ENCODE measurements around the gene MGAT5.

The MGAT5 gene

DNA sequence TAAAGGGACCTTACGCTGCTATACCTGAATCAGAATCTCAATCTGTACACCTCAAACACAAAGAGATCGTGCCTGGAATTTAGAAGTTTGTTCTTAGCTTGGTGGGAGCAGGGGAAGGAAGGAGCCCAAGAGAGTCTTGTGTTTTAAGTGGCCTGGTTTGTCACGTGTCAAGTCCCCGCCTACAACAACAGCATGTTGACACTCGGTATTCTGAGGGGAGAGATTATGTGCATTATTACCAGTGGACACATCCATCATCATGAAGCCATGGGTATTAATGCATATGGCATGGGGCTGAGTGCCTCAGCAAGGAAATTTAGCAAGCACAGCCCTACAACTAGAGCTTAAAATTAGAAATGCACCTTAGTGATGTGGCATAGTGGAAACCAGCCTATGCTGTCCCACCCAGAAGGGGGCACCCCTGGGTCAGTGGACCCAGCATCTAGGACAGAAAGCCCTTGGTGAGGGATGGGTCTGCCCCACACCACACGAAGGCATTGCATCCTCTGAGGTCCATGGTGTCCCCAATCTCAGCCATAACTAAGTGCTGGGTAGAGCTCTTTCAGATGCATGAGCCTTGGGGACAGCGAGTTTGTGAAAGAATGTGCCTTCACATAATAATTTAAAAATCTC lies 138.7 kb downstream of the MGAT5 start:
- no peak for DNase-seq (ENCODE audit: low read depth in 2 of 2, low spot score in 1 of 2)

DNA sequence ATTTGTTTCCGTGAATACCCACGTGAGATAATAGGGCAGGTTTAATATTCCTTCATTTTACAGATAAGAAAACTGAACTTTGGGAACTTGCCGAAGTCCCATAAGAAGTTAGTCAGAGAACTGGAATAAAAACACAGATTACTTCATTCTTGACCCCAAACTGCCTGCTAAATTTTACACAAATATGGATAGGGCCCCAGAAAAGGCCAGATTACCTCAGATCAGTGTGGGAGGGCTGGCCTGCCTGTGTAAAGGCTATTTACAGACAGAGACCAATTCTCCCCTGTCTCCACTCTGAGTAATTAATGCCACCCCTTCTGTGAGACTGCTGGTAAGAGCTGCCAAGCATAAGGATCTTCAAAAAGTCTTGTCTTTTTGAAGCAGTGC lies 139.2 kb downstream of the MGAT5 start:
- DNase-seq (ENCODE audit: low read depth in 2 of 2, low spot score in 1 of 2): no peak

DNA sequence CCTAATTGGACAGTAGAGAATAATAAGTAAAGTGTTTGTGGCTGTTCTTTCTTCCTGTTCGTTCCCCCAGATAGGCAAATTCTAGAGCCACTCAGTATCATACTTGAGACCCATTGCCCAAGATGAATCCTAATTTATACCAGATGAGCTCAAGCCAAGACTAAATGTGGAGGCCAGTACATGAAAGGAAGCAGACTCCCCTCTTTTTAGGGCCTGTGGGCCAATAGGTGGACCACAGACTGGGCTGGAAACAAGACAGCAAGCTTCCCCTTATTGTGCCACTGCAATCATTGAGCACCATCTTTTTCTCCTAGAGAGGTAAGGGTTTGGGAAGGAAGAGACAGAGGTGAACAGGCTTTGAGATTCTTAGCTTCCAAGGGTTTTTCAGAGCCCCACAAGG lies 141.9 kb downstream of the MGAT5 start:
- no peak for DNase-seq (ENCODE audit: low read depth in 2 of 2, low spot score in 1 of 2)

DNA sequence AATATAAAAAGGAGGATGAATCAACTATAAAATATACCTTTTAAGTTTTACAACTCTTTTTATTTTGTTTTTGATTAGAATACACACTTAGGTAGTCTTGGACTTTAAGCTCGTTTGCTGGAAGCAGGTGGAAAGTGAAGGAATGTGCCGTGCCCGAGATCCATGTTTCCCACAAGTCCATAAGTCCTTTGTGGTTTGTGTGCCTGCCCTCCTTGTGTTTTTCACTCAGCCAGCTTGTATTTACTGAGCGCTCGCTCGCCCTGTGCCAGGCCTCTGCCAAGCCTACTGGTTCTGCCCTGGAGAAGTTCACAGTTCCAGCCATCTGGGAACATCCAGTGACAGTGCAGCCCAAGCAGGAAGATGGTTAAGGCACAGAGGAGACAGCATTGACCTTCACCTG lies 142.6 kb downstream of the MGAT5 start:
- DNase-seq (ENCODE audit: low read depth in 2 of 2, low spot score in 1 of 2): no peak

DNA sequence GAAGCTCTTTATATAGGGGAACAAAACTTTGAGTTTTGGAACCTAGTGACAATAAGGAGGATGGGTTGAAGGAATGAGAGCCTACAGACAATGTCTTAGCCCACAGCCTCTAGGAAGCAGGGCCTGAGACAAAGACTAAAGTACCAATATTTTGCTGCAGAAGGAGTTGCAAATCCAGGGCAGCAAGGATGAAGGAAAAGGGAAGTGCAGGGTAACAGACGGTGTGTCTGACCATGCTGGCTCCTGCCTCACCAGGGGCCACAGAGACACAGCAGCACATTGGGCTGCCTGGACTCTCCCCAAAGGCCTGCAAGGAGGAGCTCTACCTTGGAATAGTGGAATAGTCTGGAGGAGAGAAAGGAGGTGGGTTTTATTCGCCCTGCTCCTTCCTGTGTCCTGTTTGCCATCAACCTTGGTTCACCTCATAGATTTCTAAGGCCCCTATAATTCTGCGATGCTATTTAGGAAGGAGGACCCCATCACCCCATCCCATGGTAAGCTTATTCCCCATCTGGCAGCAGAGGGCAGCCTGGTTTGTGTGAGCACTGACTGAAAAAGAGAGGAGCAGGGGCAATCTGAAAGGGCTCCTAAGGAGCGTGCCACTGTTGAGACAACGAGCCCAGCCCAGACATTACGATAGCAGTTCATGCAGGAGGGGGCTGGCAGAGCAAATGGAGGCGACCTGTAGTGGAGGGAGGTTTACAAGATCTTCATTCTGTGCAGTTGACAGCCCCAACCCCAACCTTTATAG lies 143.4 kb downstream of the MGAT5 start:
- no peak for DNase-seq (ENCODE audit: low read depth in 2 of 2, low spot score in 1 of 2)

DNA sequence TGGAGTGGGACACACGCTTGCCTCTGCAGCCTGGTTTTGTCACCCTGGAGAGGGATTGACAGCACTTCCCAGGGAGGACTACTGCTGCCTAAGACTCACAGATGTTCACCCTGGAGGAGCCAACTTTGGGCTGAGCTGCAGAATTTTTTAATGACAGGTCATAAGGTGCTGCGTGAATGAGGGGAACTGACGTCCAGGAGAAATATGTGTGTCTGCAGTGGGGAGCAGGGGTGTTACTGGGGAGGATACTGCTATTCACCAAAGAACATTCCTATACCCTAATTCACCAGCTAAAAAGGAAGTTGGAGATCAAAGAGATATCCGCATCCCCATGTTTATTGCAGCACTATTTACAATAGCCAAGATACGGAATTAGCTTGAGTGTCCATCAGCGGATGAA lies 144.4 kb downstream of the MGAT5 start:
- no peak for DNase-seq (ENCODE audit: low read depth in 2 of 2, low spot score in 1 of 2)

DNA sequence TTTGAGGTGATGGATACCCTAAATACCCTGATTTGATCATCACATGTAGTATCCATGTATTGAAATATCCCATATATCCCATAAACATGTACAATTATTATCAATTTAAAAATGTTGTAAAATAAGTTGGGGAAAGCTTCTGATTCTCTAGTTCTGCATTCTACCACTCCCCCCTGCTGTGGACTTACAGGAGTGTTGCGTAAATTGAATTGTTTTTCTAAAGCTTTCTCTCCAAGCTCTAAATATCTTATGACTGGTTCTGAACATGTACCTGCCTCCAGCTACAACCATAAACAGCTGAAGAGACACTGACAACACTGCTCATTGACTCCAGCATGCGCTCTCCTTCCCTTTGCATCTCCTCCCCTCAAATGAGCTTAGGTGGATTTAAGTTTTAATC lies 145.2 kb downstream of the MGAT5 start:
- DNase-seq (ENCODE audit: low read depth in 2 of 2, low spot score in 1 of 2): no peak

DNA sequence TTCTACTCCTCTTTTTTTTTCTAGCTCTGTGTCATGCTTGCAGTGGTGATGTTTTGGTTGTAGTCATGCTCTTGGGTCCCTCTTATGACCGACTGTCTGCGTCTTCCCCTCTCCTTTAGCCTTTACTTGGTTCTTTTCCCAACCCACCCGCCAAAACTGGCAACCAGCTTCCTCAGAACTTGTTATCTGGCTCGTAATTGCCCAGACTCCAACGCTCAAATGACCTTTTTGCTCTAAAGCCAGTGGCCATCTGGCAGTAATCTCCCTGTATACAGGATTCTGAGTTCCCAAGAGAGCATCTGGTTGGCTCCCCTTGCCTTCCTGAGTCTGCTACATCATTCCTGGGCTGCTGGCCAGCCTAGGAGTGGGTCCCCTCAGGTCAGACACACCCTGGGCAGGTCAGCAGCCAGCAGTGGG lies 147.2 kb downstream of the MGAT5 start:
- no peak for DNase-seq (ENCODE audit: low read depth in 2 of 2, low spot score in 1 of 2)

DNA sequence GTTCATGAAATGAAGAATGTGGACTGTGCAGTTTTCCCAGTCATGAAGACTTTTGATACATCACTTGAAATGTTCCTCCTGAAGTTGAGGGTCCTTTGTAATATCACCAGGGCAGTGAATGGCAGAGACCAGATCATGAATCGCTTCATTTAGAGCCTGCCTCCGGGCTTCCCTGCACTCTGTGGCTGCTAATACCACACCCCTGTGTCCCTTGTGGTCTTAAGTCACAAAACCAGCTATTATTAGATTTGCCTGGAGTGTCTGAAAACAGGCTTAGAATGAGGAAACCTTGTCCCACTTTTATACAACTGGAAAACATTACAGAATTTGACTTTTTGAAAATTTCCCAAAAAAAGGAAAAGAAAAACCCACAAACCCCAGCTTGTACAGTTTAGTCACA lies 147.9 kb downstream of the MGAT5 start:
- DNase-seq (ENCODE audit: low read depth in 2 of 2, low spot score in 1 of 2): no peak

DNA sequence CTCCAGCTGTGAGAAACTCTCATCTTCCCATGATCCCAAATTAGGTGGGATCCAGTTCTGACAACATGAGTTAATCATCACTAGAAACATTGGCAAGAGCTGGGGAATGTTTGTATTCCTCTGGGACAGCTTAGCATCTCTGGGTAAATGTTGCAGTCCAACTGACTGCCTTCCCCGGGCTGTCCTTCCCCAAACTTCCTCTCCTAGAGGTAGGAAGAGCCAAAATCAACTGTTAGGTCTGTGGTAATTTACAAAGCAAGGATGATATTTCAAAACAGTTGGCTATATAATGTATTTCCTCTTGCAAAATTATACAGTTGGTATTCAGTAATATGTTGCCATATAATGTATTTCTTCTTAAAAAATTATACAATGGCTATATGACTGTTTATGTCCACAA lies 148.5 kb downstream of the MGAT5 start:
- no peak for DNase-seq (ENCODE audit: low read depth in 2 of 2, low spot score in 1 of 2)

DNA sequence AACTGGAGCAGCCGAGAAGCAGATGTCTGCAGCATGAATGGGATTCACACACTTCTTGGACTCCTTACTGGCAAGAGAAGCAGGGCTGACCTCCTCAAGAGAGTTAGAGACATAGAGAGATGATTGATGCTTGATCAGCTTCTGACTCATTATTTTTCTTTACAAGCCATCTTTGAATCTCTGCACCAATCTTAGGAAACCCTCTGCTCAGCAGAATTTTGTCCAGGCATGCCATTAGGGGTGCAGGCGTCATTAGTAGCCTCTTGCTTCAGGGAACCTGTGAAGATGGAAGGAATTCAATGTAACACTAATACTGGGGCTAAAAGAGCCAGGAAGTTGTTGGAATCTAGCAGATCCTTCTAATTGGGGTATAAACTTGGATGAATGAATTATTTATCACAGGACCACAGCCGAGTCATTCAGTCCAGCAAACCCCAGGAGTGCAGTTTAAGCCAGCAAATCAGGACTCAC lies 151.8 kb downstream of the MGAT5 start:
- DNase-seq (ENCODE audit: low read depth in 2 of 2, low spot score in 1 of 2): no peak

DNA sequence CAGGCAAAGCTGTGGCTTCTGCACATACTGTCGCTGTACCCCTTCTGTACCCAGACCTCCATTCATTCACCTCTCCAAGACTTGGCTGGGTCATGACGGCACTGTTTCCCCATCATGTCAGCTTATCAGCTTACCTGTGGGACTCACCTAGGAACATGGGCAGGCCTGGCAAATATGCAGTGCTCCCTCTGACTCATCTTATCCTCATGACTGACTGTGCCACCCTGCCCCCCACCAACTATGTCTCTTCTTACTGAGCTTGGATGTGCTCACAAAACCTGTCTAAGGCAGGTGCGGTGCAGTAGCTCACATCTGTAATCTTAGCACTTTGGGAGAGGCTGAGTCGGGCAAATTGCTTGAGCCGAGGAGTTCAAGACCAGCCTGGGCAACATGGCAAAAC lies 152.4 kb downstream of the MGAT5 start:
- no peak for DNase-seq (ENCODE audit: low read depth in 2 of 2, low spot score in 1 of 2)

DNA sequence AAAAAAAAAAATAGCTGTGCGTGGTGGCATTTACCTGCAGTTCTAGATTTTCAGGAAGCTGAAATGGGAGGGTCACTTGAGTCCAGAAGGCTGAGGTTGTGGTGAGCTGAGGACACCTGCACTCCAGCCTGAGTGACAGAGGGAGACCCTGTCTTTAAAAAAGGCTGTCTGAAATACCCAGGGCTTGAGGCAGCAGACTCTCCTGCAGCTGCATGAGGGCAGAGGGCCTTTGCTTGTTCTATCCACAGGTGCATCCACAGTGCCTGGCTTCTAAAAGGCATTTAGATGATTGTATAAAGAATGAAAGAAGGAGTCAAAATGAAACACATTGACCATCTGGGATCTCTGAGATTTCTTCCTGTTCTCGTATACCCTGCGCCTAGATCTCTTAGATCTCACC lies 152.9 kb downstream of the MGAT5 start:
- no peak for DNase-seq (ENCODE audit: low read depth in 2 of 2, low spot score in 1 of 2)

DNA sequence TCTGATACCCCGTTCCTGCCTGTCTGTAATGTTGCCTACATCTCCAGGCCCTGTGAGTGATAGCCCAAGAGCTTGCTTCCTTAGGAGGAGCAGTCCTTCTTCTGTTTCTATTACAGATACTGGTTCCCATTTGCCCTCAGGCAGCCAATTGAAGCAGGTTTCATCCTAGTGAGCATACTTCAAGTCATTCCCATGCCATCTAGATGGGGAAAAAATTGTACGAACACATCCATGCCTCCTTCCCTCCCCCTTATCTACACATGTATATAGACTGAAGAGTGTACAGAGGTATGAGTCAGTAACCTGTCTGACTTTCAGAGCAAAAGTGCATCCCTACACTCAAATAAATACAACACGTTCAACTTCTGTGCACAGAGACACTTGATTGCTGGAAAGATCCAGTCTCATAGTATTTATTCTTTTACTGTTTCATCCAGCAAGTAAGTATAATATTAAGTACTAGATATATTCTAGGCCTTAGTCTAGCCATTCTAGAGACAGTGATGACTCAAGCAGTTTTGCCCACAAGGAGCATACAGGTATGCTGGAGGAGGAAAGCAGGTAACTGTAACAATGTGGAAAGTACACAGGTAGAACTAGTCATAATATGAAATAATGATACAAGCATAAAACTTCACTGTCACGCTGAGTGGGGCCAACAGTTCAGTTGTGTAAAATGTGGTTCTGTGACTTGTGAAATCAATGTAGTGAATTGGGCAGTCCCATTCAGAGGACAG lies 153.4 kb downstream of the MGAT5 start:
- DNase-seq (ENCODE audit: low read depth in 2 of 2, low spot score in 1 of 2): no peak

DNA sequence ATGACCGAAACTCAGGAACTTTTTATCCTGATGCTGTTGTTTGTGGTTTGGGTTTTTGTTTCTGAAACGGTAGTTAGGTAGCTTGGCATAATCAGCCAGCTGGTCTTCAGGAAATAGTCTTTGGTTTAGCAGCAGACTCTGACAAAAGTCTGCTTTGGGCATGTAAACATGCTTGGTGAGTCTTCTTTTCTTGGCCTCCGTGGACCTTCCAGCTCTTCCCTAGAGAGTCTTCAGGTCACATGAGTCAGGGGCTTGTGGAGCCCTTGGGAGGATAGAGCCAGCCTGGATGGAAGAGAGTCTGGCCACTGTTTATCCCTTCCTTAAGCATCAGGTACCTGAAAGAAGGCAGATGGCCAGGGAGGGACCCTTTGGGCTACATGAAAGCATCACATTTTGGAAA lies 154.5 kb downstream of the MGAT5 start:
- no peak for DNase-seq (ENCODE audit: low read depth in 2 of 2, low spot score in 1 of 2)

DNA sequence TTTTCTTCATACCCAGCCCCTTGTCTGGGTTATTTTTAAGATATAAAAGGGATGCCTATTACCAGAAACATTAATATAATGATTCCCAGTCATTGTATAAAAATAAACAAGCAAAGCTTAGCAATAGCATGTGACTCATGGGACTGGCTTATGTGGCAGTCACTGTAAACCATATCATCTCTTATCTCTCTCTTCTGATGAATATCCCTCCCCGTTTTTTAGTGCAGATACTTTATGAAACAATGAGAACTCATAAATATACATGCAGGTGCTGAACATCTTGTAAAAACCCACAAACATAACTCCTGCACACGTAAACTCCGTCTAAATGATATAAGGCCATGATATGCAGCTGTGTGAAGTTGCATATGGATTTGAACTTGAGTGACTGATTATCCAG lies 154.9 kb downstream of the MGAT5 start:
- no peak for DNase-seq (ENCODE audit: low read depth in 2 of 2, low spot score in 1 of 2)

DNA sequence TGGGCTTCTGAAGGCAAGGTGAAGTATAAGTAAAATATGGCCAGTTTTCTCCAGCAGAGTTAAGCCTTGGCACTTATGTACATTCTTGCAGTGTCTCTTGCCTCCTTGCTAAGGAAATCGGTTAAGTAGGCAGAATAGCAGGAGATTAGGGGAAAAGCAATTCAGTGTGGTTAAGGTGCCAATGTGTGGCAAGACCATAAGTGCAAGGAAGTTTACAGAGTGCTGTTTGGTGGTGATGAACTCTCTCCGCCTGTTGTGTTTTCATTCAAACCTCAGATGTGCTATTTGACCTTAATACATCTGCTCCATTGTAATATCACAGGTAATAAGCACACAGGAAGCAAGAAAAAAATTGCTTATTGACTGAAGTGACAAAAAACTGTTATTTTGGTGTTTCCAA lies 156.1 kb downstream of the MGAT5 start:
- DNase-seq (ENCODE audit: low read depth in 2 of 2, low spot score in 1 of 2): no peak

DNA sequence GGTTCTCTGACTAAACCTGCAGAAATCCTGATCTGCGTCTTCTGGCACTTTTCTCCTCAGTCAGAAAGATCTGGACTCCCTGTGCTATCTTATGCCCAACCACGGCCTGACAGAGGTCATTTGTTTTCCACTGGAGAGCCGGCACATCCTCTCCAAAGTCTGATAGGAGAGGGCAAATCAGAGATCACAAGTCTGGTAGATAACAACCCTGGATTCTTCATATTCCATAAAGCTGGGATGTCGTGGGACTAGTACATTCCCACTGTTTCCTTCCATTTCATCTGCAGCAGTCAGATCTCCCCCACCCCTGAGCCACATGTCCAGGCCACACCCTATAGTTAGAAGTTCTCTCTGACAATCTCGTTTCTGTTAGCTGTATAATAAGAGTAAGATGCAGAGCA lies 157.0 kb downstream of the MGAT5 start:
- DNase-seq (ENCODE audit: low read depth in 2 of 2, low spot score in 1 of 2): no peak

DNA sequence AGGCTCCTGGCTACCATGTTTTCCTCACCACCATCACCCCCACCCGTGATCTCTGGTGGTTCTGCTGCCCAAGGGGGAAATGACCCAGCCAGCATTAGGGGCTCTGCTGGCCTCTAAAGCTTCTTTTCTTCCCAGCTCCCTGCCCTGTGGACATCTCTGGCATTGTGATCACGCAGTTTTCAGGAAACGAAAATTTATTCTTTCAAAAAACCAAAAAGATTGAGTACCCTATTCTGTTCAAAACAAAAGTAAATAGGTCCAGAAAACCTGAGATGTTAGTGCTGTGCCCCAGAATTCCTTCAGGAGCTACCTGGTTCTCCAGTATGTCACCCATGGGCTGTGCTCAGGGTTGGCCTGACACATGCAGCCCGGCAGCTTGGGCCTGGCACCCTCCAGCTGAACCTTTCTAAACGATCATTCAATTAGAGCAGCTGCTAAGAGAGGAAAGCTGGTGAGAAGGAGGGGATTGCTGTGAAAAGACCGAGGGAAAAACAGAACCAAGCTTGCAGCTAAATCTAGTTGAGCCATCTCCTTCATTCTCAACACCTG lies 157.5 kb downstream of the MGAT5 start:
- no peak for DNase-seq (ENCODE audit: low read depth in 2 of 2, low spot score in 1 of 2)

DNA sequence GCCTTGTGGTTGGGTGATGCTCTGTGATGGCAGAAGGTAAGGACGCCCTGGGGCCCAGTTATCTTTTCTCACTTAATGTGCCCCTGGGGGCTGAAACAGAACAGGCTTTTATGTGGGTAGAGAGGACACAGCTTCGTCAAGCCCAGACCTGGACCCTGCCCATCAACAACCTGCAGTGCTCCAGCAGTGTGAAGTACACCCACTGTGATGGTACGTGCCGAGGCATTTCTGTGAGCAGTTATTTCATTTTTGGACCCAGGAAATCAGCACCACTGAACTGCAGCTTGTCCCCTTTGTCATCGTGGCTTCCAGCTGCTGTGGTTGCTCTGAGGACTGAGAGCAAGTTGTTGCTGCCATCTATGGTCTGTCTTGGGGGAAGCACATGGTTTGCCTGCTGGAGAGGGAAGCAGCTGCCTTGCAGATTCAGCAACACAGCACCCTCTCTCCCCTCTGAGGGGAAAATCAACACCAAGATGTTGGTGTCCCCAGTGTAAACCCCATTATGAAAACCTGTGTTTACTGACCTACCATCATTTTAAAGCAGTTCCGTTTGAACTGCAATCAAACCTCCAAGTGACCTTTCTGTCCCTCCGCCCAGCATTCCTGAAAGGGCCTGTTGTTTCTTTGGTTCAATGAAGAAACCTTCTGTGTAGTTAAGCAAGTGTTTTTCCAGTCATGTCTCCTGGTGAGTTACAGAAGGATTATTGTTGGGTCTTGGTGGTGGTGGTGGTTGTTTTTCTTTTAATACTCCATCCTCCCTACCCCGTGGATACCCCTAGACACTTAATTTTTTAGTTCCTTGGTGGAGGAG lies 158.2 kb downstream of the MGAT5 start:
- DNase-seq (ENCODE audit: low read depth in 2 of 2, low spot score in 1 of 2): peak; percentile 10 to 30

DNA sequence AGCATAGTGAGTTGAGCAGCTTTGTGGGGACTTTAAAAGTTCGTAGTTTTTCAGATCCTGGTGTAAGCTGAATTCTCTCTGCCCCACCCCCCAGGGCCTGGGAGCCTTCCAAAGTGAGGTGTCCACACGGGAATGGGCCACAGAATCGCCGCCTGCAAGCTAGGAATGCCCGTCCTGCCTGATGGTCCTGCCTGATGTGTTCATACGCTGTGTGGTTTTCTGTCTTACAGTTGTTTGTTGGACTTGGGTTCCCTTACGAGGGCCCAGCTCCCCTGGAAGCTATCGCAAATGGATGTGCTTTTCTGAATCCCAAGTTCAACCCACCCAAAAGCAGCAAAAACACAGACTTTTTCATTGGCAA lies 158.7 kb downstream of the MGAT5 start:
- DNase-seq (ENCODE audit: low read depth in 2 of 2, low spot score in 1 of 2): no peak

Measured in stimulated activated CD8-positive, alpha-beta memory T cell treated with anti-CD3 and anti-CD28 coated beads, Interleukin-4, amount 100 ng/mL, for 4 hours (primary cell).